HG03342 (cell line): ENCODE data around the gene RETREG1.
"Not testable (repeated sequence)": the region's sequence is repeated elsewhere in the genome, so short reads cannot be mapped to it uniquely, and the experiment has no call there.

Source experiments
- ATAC-seq: cut with Tn5 transposase; IDR thresholded peaks from one replicate; pipeline ENCODE4 v1.9.1; 2021; ENCODE audit warnings: mild to moderate bottlenecking, moderate library complexity; ENCODE audit not compliant: unreplicated experiment

Gene RETREG1

DNA sequence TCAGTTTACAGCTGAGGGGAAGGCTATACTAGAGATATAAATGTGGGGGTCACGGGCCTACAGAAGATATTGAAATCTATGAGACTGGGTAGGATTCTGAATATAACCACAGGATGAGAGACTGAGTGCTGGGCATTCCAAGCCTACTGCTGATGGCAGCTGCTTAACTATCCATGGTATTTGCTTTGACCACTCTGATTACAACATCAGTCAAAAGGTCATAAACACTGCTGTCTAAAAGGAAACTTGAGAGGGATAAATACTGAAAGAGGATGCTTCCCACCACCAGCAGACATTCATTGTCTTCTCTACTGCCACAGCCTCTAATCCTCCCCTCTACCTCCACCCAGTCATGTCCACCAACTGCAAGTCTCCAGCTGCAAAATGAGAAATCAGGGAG lies 155.0 kb downstream of the RETREG1 start:
- ATAC-seq = no peak

GRCh38 chr5:16461026-16461425 lies 155.8 kb downstream of the RETREG1 start:
- no peak for ATAC-seq

DNA sequence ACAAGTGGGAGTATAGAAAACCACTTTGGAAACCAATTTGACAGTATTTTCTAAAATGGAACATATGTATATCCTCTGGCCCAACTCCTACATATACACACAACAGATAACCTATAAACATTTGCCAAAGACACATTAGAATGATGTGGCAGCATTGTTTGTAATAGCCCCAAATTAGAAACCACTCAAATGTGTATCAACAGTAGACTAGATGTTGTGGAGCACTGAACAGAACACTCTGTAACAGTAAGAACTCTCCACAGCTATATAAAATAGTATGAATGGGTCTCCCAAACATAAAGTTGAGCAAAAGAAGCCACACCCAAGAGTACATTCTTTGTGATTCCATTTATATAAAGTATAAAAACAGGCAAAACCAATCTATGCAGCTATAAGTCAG lies 157.3 kb downstream of the RETREG1 start:
- ATAC-seq = no peak

DNA sequence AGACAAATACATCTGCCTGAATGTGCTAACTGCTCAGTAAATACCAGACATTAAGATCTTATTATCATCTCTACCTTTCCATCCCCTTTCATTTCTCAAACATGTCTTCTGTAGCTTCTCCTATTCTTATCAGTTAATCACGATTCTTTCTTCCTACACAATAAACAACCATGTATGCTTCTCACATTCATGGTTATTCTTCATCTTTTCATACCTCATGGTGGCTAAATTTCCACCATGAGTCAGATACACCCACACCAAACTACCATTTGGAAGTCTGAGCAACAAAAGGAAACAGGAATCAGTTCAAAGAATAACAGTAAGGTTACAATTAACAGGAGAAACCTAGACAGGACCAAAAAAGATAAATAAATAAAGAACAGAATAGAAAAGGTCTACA lies 158.9 kb downstream of the RETREG1 start:
- no peak for ATAC-seq

- ATAC-seq = no peak
Observed at GRCh38 chr5:16457451-16457850, 159.3 kb downstream of the RETREG1 start.

DNA sequence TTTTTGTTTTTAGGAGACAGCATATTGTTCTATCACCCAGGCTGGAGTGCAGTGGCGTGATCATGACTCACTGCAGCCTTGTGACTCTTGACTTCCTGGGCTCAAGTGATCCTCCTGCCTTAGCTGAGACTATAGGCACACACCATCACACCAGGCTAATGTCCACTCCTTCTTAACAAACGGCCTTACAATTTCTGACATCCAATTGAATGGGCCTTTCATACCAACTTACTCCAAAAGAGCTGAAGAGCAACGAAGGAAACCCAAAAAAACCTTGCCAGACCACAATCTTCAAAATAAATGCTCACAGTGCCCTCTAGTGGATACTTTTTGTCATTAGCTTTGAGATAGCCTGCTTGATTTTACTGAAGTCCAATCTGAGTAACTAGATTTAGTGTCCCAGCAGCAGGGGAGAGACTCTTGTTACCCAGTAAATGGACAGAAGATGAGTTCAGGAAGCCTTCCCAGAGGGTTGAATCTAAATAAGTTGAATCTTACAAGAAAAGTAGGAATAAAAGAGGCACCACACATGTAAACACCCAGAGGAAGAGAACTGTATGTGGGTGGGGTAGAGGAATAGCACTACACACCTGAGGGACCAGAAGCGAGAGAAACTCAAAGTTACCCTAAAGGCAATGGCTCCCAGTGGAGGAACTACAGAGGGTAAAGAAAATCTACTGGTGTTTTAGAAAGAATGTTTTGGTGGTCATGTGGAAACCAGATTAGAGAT lies 160.5 kb downstream of the RETREG1 start:
- peak; percentile 74 for ATAC-seq

DNA sequence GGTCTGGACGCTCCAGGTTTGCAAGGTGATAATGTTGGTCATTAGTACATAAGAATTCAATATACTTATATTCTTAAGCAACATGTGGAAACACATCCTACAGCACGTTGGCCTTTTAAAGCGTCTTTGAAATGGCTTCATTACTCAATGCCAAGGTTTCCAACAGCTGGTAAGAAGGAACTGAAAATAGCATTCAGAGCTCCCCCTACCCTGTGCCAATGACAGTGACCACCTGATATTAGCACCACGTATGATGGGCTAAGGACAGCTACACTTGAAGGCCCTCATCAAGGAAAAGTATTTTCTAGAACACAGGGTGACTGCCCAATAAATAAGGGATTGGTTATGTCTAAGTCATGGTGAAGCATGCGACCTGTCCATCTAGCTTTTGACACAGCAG lies 161.1 kb downstream of the RETREG1 start:
- no peak for ATAC-seq

- ATAC-seq = no peak
Observed at GRCh38 chr5:16454686-16455085, 162.1 kb downstream of the RETREG1 start.

- ATAC-seq = no peak
Observed at GRCh38 chr5:16453609-16454008, 163.2 kb downstream of the RETREG1 start.

DNA sequence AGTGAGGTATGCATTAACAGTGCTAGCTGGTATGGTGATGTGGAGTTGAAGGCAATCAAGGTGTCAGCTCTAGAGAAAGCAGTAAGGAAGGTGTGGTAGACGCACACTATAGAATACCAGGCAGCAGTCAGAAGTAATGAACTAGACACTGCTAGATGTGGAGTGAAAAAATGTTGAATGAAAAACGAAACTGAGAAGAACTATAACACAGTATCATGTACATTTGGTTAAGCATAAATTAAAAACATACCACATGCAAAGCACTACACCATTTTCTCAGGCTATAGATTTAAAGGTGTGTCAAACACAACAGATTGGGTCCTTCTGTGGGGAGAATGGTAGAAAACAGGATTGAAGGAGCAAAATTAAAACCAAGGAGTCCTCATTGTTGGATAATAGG lies 166.6 kb downstream of the RETREG1 start:
- no peak for ATAC-seq

- ATAC-seq = no peak
Observed at GRCh38 chr5:16446993-16447392, 169.8 kb downstream of the RETREG1 start.

DNA sequence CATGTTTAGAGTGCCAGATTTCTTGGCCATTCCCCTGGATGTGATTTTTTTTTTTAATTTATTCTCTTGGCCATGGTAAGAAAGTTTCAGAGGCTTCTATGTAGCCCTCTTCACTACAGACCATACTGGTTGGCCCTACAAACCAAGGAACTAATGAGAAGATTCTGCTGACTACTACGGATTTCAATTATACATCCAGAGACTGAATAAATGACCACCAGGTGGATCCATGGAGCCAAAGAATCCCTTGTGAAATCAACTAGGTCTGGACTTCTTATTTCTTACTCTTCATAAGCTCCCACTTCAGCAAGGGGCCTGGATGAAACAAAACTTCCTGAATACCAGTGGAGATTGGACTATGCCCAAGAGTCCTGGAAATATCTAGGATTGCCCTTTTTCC lies 178.8 kb downstream of the RETREG1 start:
- ATAC-seq = no peak

- not testable (repeated sequence) for ATAC-seq
Observed at GRCh38 chr5:16436065-16436682, 180.6 kb downstream of the RETREG1 start.

DNA sequence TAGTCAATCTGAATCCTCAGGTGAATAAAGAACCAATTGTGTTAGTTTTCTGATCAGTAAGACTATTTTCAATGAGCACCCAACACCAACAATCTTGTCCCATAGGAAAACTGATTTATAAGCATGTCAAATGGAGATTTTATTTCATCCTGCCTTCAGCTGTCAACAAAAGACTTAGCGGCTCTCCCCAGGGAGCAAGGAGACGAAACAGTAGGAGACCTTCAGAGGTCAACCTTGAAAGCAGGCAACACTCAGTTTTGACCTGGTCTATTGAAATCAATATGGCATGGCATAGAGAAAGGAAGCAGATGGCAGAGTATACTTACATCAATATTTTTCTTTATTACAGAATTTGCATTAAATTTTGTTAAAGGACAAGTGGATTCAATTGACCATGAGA lies 185.3 kb downstream of the RETREG1 start:
- ATAC-seq = no peak

DNA sequence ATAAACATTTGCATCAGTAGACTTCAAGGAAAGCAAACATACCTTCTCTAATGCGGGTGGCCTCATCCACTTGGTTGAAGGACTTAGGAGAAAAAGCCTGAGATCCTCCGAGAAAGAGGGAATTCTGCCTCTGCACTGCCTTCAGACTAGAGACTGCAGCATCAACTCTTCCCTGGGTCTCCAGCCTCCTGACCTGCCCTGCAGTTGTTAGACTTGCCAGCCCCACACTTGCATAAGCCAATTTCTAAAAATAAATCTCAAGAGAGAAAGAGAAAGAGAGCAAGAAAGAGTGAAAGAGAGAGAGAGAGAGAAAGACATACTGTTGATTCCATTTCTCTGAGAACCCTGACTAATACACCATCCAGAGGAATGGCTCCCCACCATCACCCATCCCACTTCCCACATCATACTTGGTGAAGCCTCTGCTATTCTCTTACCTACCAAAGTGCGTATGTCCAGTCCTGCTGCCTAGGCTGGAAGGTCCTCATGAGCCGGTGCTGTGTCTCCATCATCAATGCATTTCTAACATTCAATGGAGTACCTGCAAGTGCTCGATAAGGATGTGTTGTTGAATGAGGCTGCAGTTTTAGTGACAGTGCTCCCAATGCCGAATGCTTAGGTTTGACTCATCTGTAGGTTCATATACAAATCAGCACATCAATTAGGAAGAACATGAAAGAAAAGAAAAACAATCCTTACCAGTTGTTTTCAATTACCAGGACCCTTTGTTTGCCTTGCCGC lies 186.3 kb downstream of the RETREG1 start:
- ATAC-seq = no peak

GRCh38 chr5:16428359-16428758 lies 188.4 kb downstream of the RETREG1 start:
- ATAC-seq = no peak

- ATAC-seq = no peak
Observed at GRCh38 chr5:16427587-16427986, 189.2 kb downstream of the RETREG1 start.
